H1 (cell line): ENCODE data around the gene PDE9A. TPM values are rescaled to one million over a fixed set of nuclear protein-coding genes. Genes with fewer than 3 reads are reported as not detected.

Source experiments
- CTCF ChIA-PET: fragments of 300-600 bp; sonication (Branson Sonifier 250); formaldehyde crosslinking; loops from one replicate; lab custom pipeline; 2021; ENCODE audit not compliant: partially characterized antibody; lab: Charles Lee
- POLR2A ChIA-PET: fragments of 300-600 bp; sonication (Branson Sonifier 250); formaldehyde crosslinking; loops from one replicate; lab custom pipeline; 2021; ENCODE audit warnings: inconsistent platforms; ENCODE audit not compliant: partially characterized antibody; lab: Charles Lee
- DNase-seq, 2 experiments: peaks; one replicate each; pipeline versions ENCODE4 v3.0.0 to v3.0.0-alpha.2; 2010 to 2022; ENCODE audit warnings: low spot score in 2 of 2, low read depth in 1 of 2, mixed read lengths in 1 of 2
- FAIRE-seq: peaks from 2 replicates; lab custom pipeline; 2011; peaks lifted over from hg19 to GRCh38; lab: Jason Lieb, UNC
- H2AFZ ChIP-seq: 2 replicates; pipeline ENCODE4 v1.8.1; 2012; ENCODE audit warnings: low read length, inconsistent platforms
- H2AK5ac ChIP-seq: 2 replicates; pipeline ENCODE4 v1.6.1; 2013; ENCODE audit warnings: low read depth, low read length
- H2BK120ac ChIP-seq: replicated peaks from 2 replicates; pipeline ENCODE3; 2013; ENCODE audit warnings: low read depth, low read length, inconsistent platforms
- H2BK12ac ChIP-seq: 2 replicates; pipeline ENCODE4 v1.6.1; 2013; ENCODE audit warnings: low read depth, low read length
- H2BK15ac ChIP-seq: 2 replicates; pipeline ENCODE4 v1.6.1; 2013; ENCODE audit warnings: low read length
- H2BK20ac ChIP-seq: 2 replicates; pipeline ENCODE4 v1.6.1; 2013; ENCODE audit warnings: low read length
- H2BK5ac ChIP-seq: 2 replicates; pipeline ENCODE4 v1.6.1; 2013; ENCODE audit warnings: low read depth, low read length
- H3K14ac ChIP-seq: 2 replicates; pipeline ENCODE4 v1.6.1; 2013; ENCODE audit warnings: inconsistent platforms; ENCODE audit not compliant: insufficient read length
- H3K18ac ChIP-seq: 2 replicates; pipeline ENCODE4 v1.6.1; 2013; ENCODE audit warnings: low read length; ENCODE audit errors: extremely low read depth
- H3K23ac ChIP-seq: 2 replicates; pipeline ENCODE4 v1.6.1; 2013; ENCODE audit warnings: inconsistent platforms; ENCODE audit not compliant: insufficient read length
- H3K23me2 ChIP-seq: 2 replicates; pipeline ENCODE4 v1.6.1; 2013; ENCODE audit warnings: low read depth, low read length
- H3K27ac ChIP-seq: 2 replicates; pipeline ENCODE4 v1.6.1; 2011; ENCODE audit warnings: low read depth, low read length, inconsistent platforms
- H3K27me3 ChIP-seq, 4 experiments: replicated peaks in 1 of 4; 1 replicate in 1 of 4; 2 replicates in 3 of 4; pipeline versions ENCODE4 v1.6.1 to v1.8.1; 2011 to 2013; ENCODE audit warnings: low read length in 3 of 4, mild to moderate bottlenecking in 3 of 4, inconsistent platforms in 2 of 4, mixed read lengths in 2 of 4, moderate library complexity in 1 of 4; ENCODE audit not compliant: control insufficient read depth in 3 of 4, insufficient read depth in 3 of 4; ENCODE audit errors: extremely low read depth in 1 of 4
- H3K36me3 ChIP-seq, 4 experiments: 2 replicates each; pipeline versions ENCODE4 v1.6.1 to v1.8.1; 2011 to 2013; ENCODE audit warnings: mild to moderate bottlenecking in 4 of 4, low read length in 3 of 4, moderate library complexity in 2 of 4, control low read depth in 1 of 4, inconsistent platforms in 1 of 4; ENCODE audit not compliant: insufficient read depth in 4 of 4, control insufficient read depth in 2 of 4
- H3K4ac ChIP-seq: replicated peaks from 2 replicates; pipeline ENCODE3; 2013; ENCODE audit warnings: low read length, low read depth, mixed read lengths, inconsistent platforms; ENCODE audit not compliant: insufficient read length
- H3K4me1 ChIP-seq, 4 experiments: replicated peaks in 1 of 4; 1 replicate in 1 of 4; 2 replicates in 3 of 4; pipeline versions ENCODE4 v1.6.1 to v1.8.1; 2011 to 2013; ENCODE audit warnings: low read length in 3 of 4, inconsistent platforms in 2 of 4, mixed read lengths in 1 of 4; ENCODE audit not compliant: insufficient read depth in 4 of 4, control insufficient read depth in 3 of 4
- H3K4me2 ChIP-seq, 2 experiments: 2 replicates each; pipeline versions ENCODE4 v1.6.1 to v1.8.1; 2011 to 2013; ENCODE audit warnings: low read depth in 2 of 2, low read length in 2 of 2, control low read depth in 1 of 2, inconsistent platforms in 1 of 2, mild to moderate bottlenecking in 1 of 2; ENCODE audit not compliant: insufficient read depth in 1 of 2
- H3K4me3 ChIP-seq, 4 experiments: fragments of 200-600, 300-600 bp in 1 of 4; sonication (generic), shearing (Covaris generic), sonication (Bioruptor Twin) in 1 of 4; 2 replicates each; pipeline versions ENCODE4 v1.5.1 to v1.8.1; 2011 to 2016; ENCODE audit warnings: low read length in 4 of 4, low read depth in 3 of 4, control low read depth in 2 of 4, inconsistent platforms in 2 of 4, mild to moderate bottlenecking in 2 of 4, mixed read lengths in 1 of 4, moderate library complexity in 1 of 4; ENCODE audit not compliant: insufficient read depth in 2 of 4; ENCODE audit errors: extremely low read depth in 1 of 4
- H3K56ac ChIP-seq: replicated peaks from 2 replicates; pipeline ENCODE3; 2013; ENCODE audit warnings: low read depth, mild to moderate bottlenecking, mixed read lengths, low read length, inconsistent platforms; ENCODE audit not compliant: insufficient read length
- H3K79me1 ChIP-seq: 2 replicates; pipeline ENCODE4 v1.6.1; 2013; ENCODE audit warnings: low read depth, low read length, control low read depth
- H3K79me2 ChIP-seq, 2 experiments: 2 replicates each; pipeline versions ENCODE4 v1.6.1 to v1.8.1; 2012 to 2013; ENCODE audit warnings: low read length in 2 of 2, mild to moderate bottlenecking in 2 of 2, inconsistent platforms in 1 of 2; ENCODE audit not compliant: insufficient read depth in 2 of 2, control insufficient read depth in 1 of 2
- H3K9ac ChIP-seq, 4 experiments: replicated peaks in 1 of 4; 1 replicate in 1 of 4; 2 replicates in 3 of 4; pipeline versions ENCODE4 v1.6.1 to v1.8.1; 2011 to 2013; ENCODE audit warnings: low read depth in 3 of 4, low read length in 3 of 4, control low read depth in 2 of 4, mild to moderate bottlenecking in 2 of 4, moderate library complexity in 2 of 4, inconsistent platforms in 1 of 4; ENCODE audit errors: extremely low read depth in 1 of 4
- H3K9me3 ChIP-seq, 2 experiments: 2 replicates each; pipeline versions ENCODE4 v1.6.1 to v1.8.1; 2012 to 2013; ENCODE audit warnings: mild to moderate bottlenecking in 2 of 2, moderate library complexity in 2 of 2, control low read depth in 1 of 2, inconsistent platforms in 1 of 2, low read depth in 1 of 2, low read length in 1 of 2, mixed read lengths in 1 of 2; ENCODE audit not compliant: insufficient read depth in 2 of 2
- H4K20me1 ChIP-seq, 2 experiments: replicated peaks in 1 of 2; 2 replicates each; pipeline versions ENCODE3 to v1.8.1; 2011 to 2013; ENCODE audit warnings: inconsistent platforms in 2 of 2, low read length in 2 of 2, mild to moderate bottlenecking in 1 of 2; ENCODE audit not compliant: insufficient read depth in 2 of 2, control insufficient read depth in 1 of 2
- H4K5ac ChIP-seq: 2 replicates; pipeline ENCODE4 v1.6.1; 2013; ENCODE audit warnings: low read length, low read depth, mixed read lengths, inconsistent platforms; ENCODE audit not compliant: insufficient read length
- H4K8ac ChIP-seq: 2 replicates; pipeline ENCODE4 v1.8.0; 2013; ENCODE audit warnings: mild to moderate bottlenecking, moderate library complexity, low read length, inconsistent platforms; ENCODE audit not compliant: insufficient read depth; ENCODE audit errors: extremely low read depth
- H4K91ac ChIP-seq: replicated peaks from 2 replicates; pipeline ENCODE3; 2013; ENCODE audit warnings: low read length, mixed read lengths, inconsistent platforms; ENCODE audit not compliant: insufficient read length
- HDAC2 ChIP-seq, 2 experiments: fragments of 300-600 bp in 1 of 2; sonication (generic) in 1 of 2; IDR thresholded peaks; 2 replicates each; pipeline ENCODE4 v1.6.1; 2011 to 2012; ENCODE audit warnings: low read depth in 2 of 2, low read length in 2 of 2, mild to moderate bottlenecking in 2 of 2, moderate library complexity in 2 of 2, borderline replicate concordance in 1 of 2, inconsistent platforms in 1 of 2
- SRF ChIP-seq: IDR thresholded peaks from 2 replicates; pipeline ENCODE4 v1.6.1; 2011; ENCODE audit warnings: mild to moderate bottlenecking, low read depth, low read length, moderate library complexity
- TAF1 ChIP-seq: IDR thresholded peaks from 2 replicates; pipeline ENCODE4 v1.6.1; 2011; ENCODE audit warnings: mild to moderate bottlenecking, low read depth, low read length
- WGBS, 2 experiments: shearing (Covaris generic) in 1 of 2; methylation state at CpG; one replicate each; pipeline versions ENCODE4 v1.1.6 to v1.1.7; 2013 to 2015; ENCODE audit warnings: low lambda C conversion rate in 2 of 2, mixed read lengths in 2 of 2, inconsistent platforms in 1 of 2, low coverage in 1 of 2, missing lambda C conversion rate in 1 of 2; ENCODE audit not compliant: insufficient replicate concordance in 2 of 2, insufficient coverage in 1 of 2, insufficient read length in 1 of 2; ENCODE audit errors: extremely low coverage in 1 of 2, missing lambda C conversion rate in 1 of 2; 5-methylcytosine and 5-hydroxymethylcytosine counted together
- polyA plus RNA-seq, 7 experiments: library from polyadenylated mRNA; depleted of rRNA in 3 of 7; stranded (reverse) in 5 of 7; unstranded in 2 of 7; fragments of >200 nt in 5 of 7; fragments of 200-250 nt in 2 of 7; gene quantifications; 1 replicate in 5 of 7; 2 replicates in 1 of 7; 4 replicates in 1 of 7; pipeline versions ENCODE4 v1.2.1 to v1.2.3, GENCODE V29; 2011 to 2013; ENCODE audit warnings: missing spikeins in 2 of 7, mixed read lengths in 2 of 7
- total RNA-seq: library from RNA; stranded (reverse); fragmentation: NEBNext Ultra II Directional; extraction: Animal tissue kit (Norgen Biotek cat#: 25700); gene quantifications from 2 replicates; pipeline ENCODE4 v1.2.1, GENCODE V29; 2021
- TF ChIP-seq, protein P1 (sequence below), 3 experiments: IDR thresholded peaks; 1 replicate in 2 of 3; 2 replicates in 1 of 3; pipeline versions ENCODE4 v1.5.1 to v1.6.1; 2011; ENCODE audit warnings: low read length in 3 of 3, mild to moderate bottlenecking in 3 of 3, inconsistent platforms in 2 of 3, low read depth in 1 of 3, moderate library complexity in 1 of 3; ENCODE audit not compliant: insufficient read depth in 1 of 3; ENCODE audit errors: control extremely low read depth in 1 of 3

Gene PDE9A
- total and polyA plus RNA-seq, 2 of the 8 experiments (the other 6 are each of a cell fraction or from before 2014, with no cell fraction given), result 39.2 to 45.9 TPM

- Histone ChIP-seq H3K14ac (no peak overlapping the region), H3K79me2 (no peaks in the 10 kb centered on the region), H4K5ac (no peak overlapping the region), H4K91ac (no peak overlapping the region), H3K4ac (no peak overlapping the region), H3K27ac (no peak overlapping the region), H2BK5ac (no peak overlapping the region), H3K56ac (no peak overlapping the region), H3K9me3 (no peaks in the 10 kb centered on the region), H3K23ac (no peak overlapping the region), H4K8ac (no peak overlapping the region), H2AFZ (no peak overlapping the region), H3K23me2 (no peaks in the 10 kb centered on the region), H2BK12ac (no peak overlapping the region), H3K4me3 (no peak overlapping the region), H2BK120ac (no peak overlapping the region), H3K4me1 (peaks cover 0 to 8% (median 4%) of the 10 kb centered on the region in 4 experiments; a peak in 4 of 7 replicates), H3K18ac (no peak overlapping the region), H4K20me1 (no peaks in the 10 kb centered on the region), H2AK5ac (no peak overlapping the region), H2BK15ac (no peak overlapping the region), H3K9ac (no peak overlapping the region), H3K79me1 (0 out of 2 replicates have a peak, but pooled peaks cover 2% of the 10 kb centered on the region), H2BK20ac (no peak overlapping the region), H3K36me3 (no peaks in the 10 kb centered on the region), H3K4me2 (no peak overlapping the region), H3K27me3 (no peaks in the 10 kb centered on the region; a peak in 3 of 7 replicates)
- WGBS, 2 experiments, result 86% methylated on average over 7 of the region's 7 CpGs; no CpG with 5 or more reads in 1 of the 2 experiments
- FAIRE-seq (no peak), DNase-seq (no peak)
- ChIA-PET POLR2A (interaction anchor here (1.0 kb wide), 1 partner anchor 10 kb away, joined by 3 read pairs; no protein-coding TSS in a partner anchor), CTCF (interaction anchor here (0.9 to 1.2 kb wide), 2 partner anchors 9 to 30 kb away, joined by 3 to 5 read pairs; no protein-coding TSS in a partner anchor)
- TF ChIP-seq, protein P1, sequence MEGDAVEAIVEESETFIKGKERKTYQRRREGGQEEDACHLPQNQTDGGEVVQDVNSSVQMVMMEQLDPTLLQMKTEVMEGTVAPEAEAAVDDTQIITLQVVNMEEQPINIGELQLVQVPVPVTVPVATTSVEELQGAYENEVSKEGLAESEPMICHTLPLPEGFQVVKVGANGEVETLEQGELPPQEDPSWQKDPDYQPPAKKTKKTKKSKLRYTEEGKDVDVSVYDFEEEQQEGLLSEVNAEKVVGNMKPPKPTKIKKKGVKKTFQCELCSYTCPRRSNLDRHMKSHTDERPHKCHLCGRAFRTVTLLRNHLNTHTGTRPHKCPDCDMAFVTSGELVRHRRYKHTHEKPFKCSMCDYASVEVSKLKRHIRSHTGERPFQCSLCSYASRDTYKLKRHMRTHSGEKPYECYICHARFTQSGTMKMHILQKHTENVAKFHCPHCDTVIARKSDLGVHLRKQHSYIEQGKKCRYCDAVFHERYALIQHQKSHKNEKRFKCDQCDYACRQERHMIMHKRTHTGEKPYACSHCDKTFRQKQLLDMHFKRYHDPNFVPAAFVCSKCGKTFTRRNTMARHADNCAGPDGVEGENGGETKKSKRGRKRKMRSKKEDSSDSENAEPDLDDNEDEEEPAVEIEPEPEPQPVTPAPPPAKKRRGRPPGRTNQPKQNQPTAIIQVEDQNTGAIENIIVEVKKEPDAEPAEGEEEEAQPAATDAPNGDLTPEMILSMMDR (IDR thresholded peaks at IDR 0.05; ENCODE audit: control extremely low read depth in 1 of 3, insufficient read depth in 1 of 3, low read depth in 1 of 3, low read length in 3 of 3), result no peak
- TF ChIP-seq HDAC2 (IDR thresholded peaks at IDR 0.05; ENCODE audit: borderline replicate concordance in 1 of 2, low read depth in 2 of 2, low read length in 2 of 2), result no peak
- TF ChIP-seq SRF, result no peak
- TF ChIP-seq TAF1, result no peak
Measured at GRCh38 chr21:42622284-42622683, 31.1 kb upstream of the PDE9A start.
